ENCODE measurements around the gene ALDH16A1.

DNA sequence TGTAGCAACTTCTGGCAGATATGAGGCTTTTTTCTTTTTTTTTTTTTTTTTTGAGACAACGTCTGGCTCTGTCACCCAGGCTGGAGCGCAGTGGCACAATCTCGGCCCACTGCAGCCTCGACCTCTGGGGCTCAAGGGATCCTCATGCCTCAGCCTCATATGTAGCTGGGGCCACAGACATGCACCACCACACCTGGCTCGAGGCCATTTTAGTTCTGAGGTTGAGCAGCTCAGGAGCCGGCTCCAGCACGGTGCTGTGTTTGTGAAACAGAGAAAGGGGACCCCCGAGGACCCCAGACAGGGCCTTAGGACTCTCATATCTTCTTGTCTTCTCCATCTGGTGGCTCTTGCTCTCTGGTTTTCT lies 17.6 kb downstream of the ALDH16A1 start:
- TF ChIP-seq GATA2 (IDR thresholded peaks at IDR 0.05; ENCODE audit: low read depth, low read length) (no peak), GATA3 (IDR thresholded peaks at IDR 0.05; ENCODE audit: low read depth, low read length) (no peak)

Measured in SH-SY5Y (cell line).